Left lung (tissue), 10 donors: ENCODE data around the gene RARRES1. TPM values are rescaled to one million over a fixed set of nuclear protein-coding genes. Genes with fewer than 3 reads are reported as not detected.

Experiments used
- ATAC-seq: fragments of 200-7000 bp; cut with Tn5 transposase; one replicate; pipeline ENCODE4 v1.9.1; 2020; ENCODE audit warnings: moderate library complexity
- DNase-seq, 4 donors: peaks; one replicate each; pipeline ENCODE4 v3.0.0-alpha.2; 2013 to 2020
- H3K27ac ChIP-seq, 2 donors: fragments of 200-600 bp; sonication (generic) in 1 of 2; one replicate each; pipeline versions ENCODE4 v1.5.0 to v1.8.0; 2020 to 2021
- H3K27me3 ChIP-seq, 2 donors: fragments of 200-600 bp; sonication (generic) in 1 of 2; one replicate each; pipeline versions ENCODE4 v1.5.0 to v1.8.0; 2020 to 2021
- H3K36me3 ChIP-seq, 2 donors: fragments of 200-600 bp; sonication (generic) in 1 of 2; one replicate each; pipeline versions ENCODE4 v1.5.0 to v1.8.0; 2020 to 2021
- H3K4me1 ChIP-seq, 2 donors: fragments of 200-600 bp; one replicate each; pipeline ENCODE4 v1.8.0; 2021
- H3K4me3 ChIP-seq, 2 donors: fragments of 200-600 bp; sonication (generic) in 1 of 2; one replicate each; pipeline versions ENCODE4 v1.5.0 to v1.8.0; 2020 to 2021; ENCODE audit warnings: mild to moderate bottlenecking in 1 of 2
- H3K9me3 ChIP-seq, 2 donors: fragments of 200-600 bp; sonication (generic) in 1 of 2; one replicate each; pipeline versions ENCODE4 v1.5.0 to v1.8.0; 2020 to 2021
- intact Hi-C, 2 donors: fragments of 100-400 bp; cut with DNase I; formaldehyde crosslinking; loops; one replicate each; pipeline versions ENCODE4 v1.11.2 to v1.14.2; 2022
- polyA plus RNA-seq, 6 donors: library from polyadenylated mRNA; unstranded; fragments of 120-200 nt; gene quantifications; one replicate each; pipeline ENCODE4 v1.2.1, GENCODE V29; 2013; ENCODE audit not compliant: insufficient read length in 6 of 6
- total RNA-seq, 2 donors: library from RNA; stranded (reverse); fragmentation: NEBNext Ultra II Directional; extraction: Animal tissue kit (Norgen Biotek cat#: 25700); gene quantifications; one replicate each; pipeline ENCODE4 v1.2.1, GENCODE V29; 2021
- TF ChIP-seq, protein P1 (sequence below), 2 donors: fragments of 200-600 bp; sonication (generic) in 1 of 2; IDR thresholded peaks; one replicate each; pipeline versions ENCODE4 v1.5.0 to v1.8.0; 2021; ENCODE audit warnings: antibody characterized with exemption in 2 of 2
- donor health status: DM: no; HTN: yes; CAD: no.
- donor health status: DM: no; HTN: no; CAD: no.

RARRES1 gene
- total and polyA plus RNA-seq, 8 donors: 39.4 to 131 (median 65.2) TPM

DNA sequence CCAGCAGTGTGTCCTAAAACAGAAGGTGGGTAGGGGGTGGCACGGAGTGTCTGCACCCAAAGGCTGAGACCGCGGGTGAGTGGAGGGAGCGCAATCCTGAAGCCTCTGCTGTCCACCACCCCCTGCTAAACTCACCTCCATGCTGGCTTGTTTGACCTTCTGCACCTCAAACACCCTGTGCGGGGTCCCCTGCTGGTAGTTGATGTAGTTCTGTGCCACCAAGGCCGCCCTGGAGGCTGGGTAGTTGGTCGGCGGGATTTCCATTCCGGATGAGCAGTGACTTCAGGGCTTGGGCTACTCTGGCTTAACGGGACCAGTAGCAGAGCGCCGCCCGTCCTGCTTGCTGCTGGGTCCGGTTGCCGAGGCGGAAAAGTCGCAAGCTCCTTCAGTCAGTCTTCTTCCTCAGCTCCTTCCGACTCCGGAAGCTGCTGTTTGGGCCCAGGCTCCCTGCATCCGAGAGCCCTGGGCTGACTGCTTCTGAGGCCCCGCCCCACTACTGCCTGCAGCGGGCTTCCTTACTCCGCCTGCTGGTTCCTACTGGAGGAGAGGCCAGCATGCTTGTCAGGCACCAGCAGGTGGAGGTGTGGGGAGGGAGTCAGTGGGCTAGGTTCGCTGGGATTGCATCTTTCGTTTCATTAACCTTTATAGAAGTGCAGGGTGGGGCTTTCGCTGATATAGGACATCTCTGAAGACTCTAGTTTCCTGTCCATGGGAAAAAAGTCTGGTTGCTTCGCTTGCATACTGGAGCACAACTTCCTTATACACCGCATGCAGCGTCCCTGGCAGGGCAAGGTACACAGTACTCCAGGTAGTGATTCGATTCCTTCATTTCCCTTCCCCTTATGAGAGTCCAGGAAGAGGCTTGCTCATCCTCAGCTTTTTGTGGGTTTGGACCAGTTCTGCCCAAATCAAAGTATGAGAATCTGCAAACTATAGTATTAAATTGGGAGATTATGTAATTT lies 59.8 kb downstream of the RARRES1 start, which contains the start of gene LXN:
LXN (minus strand) TSS at position 434 of the 962 bp plus-strand sequence; CDS start at position 264, 170 bp downstream.
- Histone ChIP-seq H3K27me3 (no peaks in the 10 kb centered on the region), H3K9me3 (no peaks in the 10 kb centered on the region)
- intact Hi-C loops: loop anchor here in 1 of 2 donors (10.0 kb wide), 1 partner anchor 122 kb away; no protein-coding TSS in a partner anchor

DNA sequence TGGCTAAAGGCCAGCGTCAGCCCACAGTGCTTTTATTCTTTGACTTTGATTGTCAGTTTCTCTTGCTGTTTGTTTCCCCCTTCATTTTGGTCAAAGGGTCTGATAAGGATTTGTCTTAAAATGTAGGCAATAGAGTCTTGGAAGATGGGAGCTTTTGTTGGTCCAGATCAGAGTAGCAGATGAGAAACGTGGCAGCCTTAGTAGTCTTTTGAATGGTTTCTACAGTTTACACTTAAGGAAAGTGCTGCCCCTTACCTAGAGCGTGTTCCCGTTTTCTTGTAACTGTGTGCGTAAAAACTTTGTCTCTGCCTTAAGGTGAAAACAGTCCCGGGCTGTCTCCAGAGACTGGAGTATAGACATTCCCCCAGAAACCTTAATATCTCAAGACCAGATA lies 60.4 kb downstream of the RARRES1 start:
- intact Hi-C loops: loop anchor here in 1 of 2 donors (10.0 kb wide), 1 partner anchor 123 kb away; no protein-coding TSS in a partner anchor
- ATAC-seq: peak; percentile 12

More for the DNA sequence above, 59.8 kb downstream of the RARRES1 start, which contains the start of gene LXN:
- Histone ChIP-seq H3K36me3 (peaks cover 0 to 22% of the 10 kb centered on the region in 2 donors), H3K27ac (peak within 1 kb of the TSS; percentile 86 to 87), H3K4me1 (peaks cover 0 to 30% of the 10 kb centered on the region in 2 donors), H3K4me3 (peak within 1 kb of the TSS; percentile 53 to 55)
- TF ChIP-seq, protein P1, sequence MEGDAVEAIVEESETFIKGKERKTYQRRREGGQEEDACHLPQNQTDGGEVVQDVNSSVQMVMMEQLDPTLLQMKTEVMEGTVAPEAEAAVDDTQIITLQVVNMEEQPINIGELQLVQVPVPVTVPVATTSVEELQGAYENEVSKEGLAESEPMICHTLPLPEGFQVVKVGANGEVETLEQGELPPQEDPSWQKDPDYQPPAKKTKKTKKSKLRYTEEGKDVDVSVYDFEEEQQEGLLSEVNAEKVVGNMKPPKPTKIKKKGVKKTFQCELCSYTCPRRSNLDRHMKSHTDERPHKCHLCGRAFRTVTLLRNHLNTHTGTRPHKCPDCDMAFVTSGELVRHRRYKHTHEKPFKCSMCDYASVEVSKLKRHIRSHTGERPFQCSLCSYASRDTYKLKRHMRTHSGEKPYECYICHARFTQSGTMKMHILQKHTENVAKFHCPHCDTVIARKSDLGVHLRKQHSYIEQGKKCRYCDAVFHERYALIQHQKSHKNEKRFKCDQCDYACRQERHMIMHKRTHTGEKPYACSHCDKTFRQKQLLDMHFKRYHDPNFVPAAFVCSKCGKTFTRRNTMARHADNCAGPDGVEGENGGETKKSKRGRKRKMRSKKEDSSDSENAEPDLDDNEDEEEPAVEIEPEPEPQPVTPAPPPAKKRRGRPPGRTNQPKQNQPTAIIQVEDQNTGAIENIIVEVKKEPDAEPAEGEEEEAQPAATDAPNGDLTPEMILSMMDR (IDR thresholded peaks at IDR 0.05): peak; percentile 57 to 58
- ATAC-seq (peak; percentile 100), DNase-seq (peak; percentile 78 to 95 (median 92))

DNA sequence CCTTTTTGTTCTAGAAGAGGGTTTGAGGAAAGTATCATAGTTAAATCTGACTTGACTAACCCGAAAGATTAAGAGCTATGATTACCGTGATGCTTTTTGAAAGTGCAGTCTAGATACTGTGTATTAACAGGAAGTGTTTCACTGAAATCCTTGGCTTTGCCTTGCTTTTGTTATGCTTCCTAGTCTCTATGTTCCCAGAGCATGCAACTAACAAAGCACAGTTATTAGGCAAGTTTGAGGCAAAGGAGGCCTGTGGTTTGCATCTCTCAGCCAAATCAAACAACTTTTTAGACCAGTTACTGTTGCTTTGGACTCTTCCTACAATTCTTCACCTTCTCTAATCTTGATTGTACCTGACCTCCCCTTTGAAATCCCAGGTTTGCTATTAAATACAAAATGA lies 63.8 kb downstream of the RARRES1 start:
- Histone ChIP-seq H3K27me3 (no peaks in the 10 kb centered on the region), H3K4me1 (peaks cover 3 to 30% of the 10 kb centered on the region in 2 donors), H3K9me3 (no peaks in the 10 kb centered on the region), H3K36me3 (peaks cover 0 to 59% of the 10 kb centered on the region in 2 donors), H3K4me3 (no peak overlapping the region), H3K27ac (no peak overlapping the region)
- ATAC-seq: no peak
- peak in 1 of 4 donors; percentile 29 for DNase-seq
- intact Hi-C loops: loop anchor here in 1 of 2 donors (10.0 kb wide), 1 partner anchor 46 kb away; no protein-coding TSS in a partner anchor
- TF ChIP-seq, protein P1 (IDR thresholded peaks at IDR 0.05): no peak

More for the DNA sequence above, 60.4 kb downstream of the RARRES1 start:
- TF ChIP-seq, protein P1 (IDR thresholded peaks at IDR 0.05): no peak
- Histone ChIP-seq H3K4me1 (peaks cover 3 to 30% of the 10 kb centered on the region in 2 donors), H3K9me3 (no peaks in the 10 kb centered on the region), H3K27ac (peak overlapping the region; percentile 86 to 87), H3K36me3 (peaks cover 0 to 28% of the 10 kb centered on the region in 2 donors), H3K4me3 (peak overlapping the region; percentile 53 to 55), H3K27me3 (no peaks in the 10 kb centered on the region)
- no peak for DNase-seq

DNA sequence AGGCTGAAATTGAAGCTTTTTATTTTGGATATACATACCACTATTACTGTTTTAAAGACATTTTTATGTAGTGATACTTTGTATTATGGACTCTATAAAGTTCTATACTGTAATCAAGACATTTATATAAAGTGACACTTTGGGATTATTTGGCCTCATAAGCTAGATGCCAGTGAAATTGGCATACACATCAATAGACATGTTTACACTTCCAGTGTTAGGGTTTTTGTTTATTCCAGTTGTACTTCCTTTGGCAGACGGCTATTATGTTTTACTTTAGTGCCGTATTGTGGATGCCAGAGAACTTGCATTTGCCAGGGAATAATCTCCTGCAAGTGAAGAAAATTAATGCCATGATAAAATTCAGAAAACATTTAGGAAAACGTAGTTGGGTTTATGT lies 65.8 kb downstream of the RARRES1 start:
- Histone ChIP-seq H3K9me3 (no peaks in the 10 kb centered on the region), H3K4me3 (no peak overlapping the region), H3K27me3 (no peaks in the 10 kb centered on the region), H3K36me3 (peaks cover 0 to 79% of the 10 kb centered on the region in 2 donors), H3K4me1 (peaks cover 3 to 15% of the 10 kb centered on the region in 2 donors), H3K27ac (peak overlapping the region in 1 of 2 donors; percentile 13)
- intact Hi-C loops: loop anchor here in 1 of 2 donors (10.0 kb wide), 1 partner anchor 48 kb away; no protein-coding TSS in a partner anchor
- DNase-seq: no peak
- TF ChIP-seq, protein P1 (IDR thresholded peaks at IDR 0.05): no peak
- ATAC-seq: no peak
